Neuronal stem cell (in vitro differentiated cells): ENCODE results near the gene CCDC194.

Experiments
- DNase-seq: peaks from one replicate; pipeline ENCODE4 v3.0.0-alpha.2; 2013; ENCODE audit warnings: low spot score
- H2AFZ ChIP-seq: one replicate; pipeline ENCODE4 v1.6.1; 2013; ENCODE audit warnings: mild to moderate bottlenecking, low read length, inconsistent platforms
- H2AK5ac ChIP-seq: 2 replicates; pipeline ENCODE4 v1.6.1; 2013; ENCODE audit warnings: low read depth, mild to moderate bottlenecking, inconsistent platforms, low read length, moderate library complexity, mixed read lengths
- H2BK120ac ChIP-seq: 2 replicates; pipeline ENCODE4 v1.6.1; 2013; ENCODE audit warnings: low read depth, mild to moderate bottlenecking, inconsistent platforms, low read length, moderate library complexity, mixed read lengths
- H2BK12ac ChIP-seq: one replicate; pipeline ENCODE4 v1.6.1; 2013; ENCODE audit warnings: low read length, inconsistent platforms
- H2BK15ac ChIP-seq: 2 replicates; pipeline ENCODE4 v1.6.1; 2013; ENCODE audit warnings: mild to moderate bottlenecking, low read length, inconsistent platforms, mixed read lengths
- H2BK5ac ChIP-seq: one replicate; pipeline ENCODE4 v1.6.1; 2013; ENCODE audit warnings: inconsistent platforms, mild to moderate bottlenecking, low read length, moderate library complexity
- H3K14ac ChIP-seq: one replicate; pipeline ENCODE4 v1.6.1; 2013; ENCODE audit warnings: low read length, inconsistent platforms
- H3K18ac ChIP-seq: 2 replicates; pipeline ENCODE4 v1.6.1; 2013; ENCODE audit warnings: low read length, inconsistent platforms
- H3K23ac ChIP-seq: 2 replicates; pipeline ENCODE4 v1.6.1; 2013; ENCODE audit warnings: low read depth, mild to moderate bottlenecking, mixed read lengths, low read length, inconsistent platforms; ENCODE audit not compliant: poor library complexity
- H3K27ac ChIP-seq: replicated peaks from 3 replicates; pipeline ENCODE4 v1.5.1; 2013; ENCODE audit warnings: low read length, inconsistent platforms
- H3K27me3 ChIP-seq, 3 experiments: 2 replicates each; pipeline ENCODE4 v1.6.1; 2013; ENCODE audit warnings: low read length in 3 of 3, mild to moderate bottlenecking in 2 of 3, inconsistent platforms in 1 of 3, low read depth in 1 of 3, mixed read lengths in 1 of 3, moderate library complexity in 1 of 3; ENCODE audit not compliant: control insufficient read depth in 3 of 3, insufficient read depth in 3 of 3
- H3K36me3 ChIP-seq, 2 donors: replicated peaks in 1 of 2; 2 replicates each; pipeline ENCODE4 v1.6.1; 2013; ENCODE audit warnings: low read length in 2 of 2; ENCODE audit not compliant: control insufficient read depth in 2 of 2, insufficient read depth in 2 of 2
- H3K4ac ChIP-seq: 2 replicates; pipeline ENCODE4 v1.6.1; 2013; ENCODE audit warnings: inconsistent platforms, mild to moderate bottlenecking, low read length, moderate library complexity
- H3K4me1 ChIP-seq, 2 donors: 1 replicate in 1 of 2; 2 replicates in 1 of 2; pipeline ENCODE4 v1.6.1; 2013; ENCODE audit warnings: low read length in 2 of 2, low read depth in 1 of 2; ENCODE audit not compliant: control insufficient read depth in 2 of 2, insufficient read depth in 1 of 2
- H3K4me2 ChIP-seq: one replicate; pipeline ENCODE4 v1.6.1; 2013; ENCODE audit warnings: mild to moderate bottlenecking, low read length, inconsistent platforms; ENCODE audit not compliant: insufficient read depth, poor library complexity, severe bottlenecking
- H3K4me3 ChIP-seq, 2 donors: 2 replicates each; pipeline ENCODE4 v1.5.1; 2013; ENCODE audit warnings: low read length in 2 of 2, mild to moderate bottlenecking in 2 of 2, inconsistent platforms in 1 of 2, moderate library complexity in 1 of 2
- H3K79me1 ChIP-seq: one replicate; pipeline ENCODE4 v1.6.1; 2013; ENCODE audit warnings: low read depth, mild to moderate bottlenecking, inconsistent platforms, low read length, moderate library complexity
- H3K9ac ChIP-seq: one replicate; pipeline ENCODE4 v1.6.1; 2013; ENCODE audit warnings: mild to moderate bottlenecking, low read depth, low read length, inconsistent platforms; ENCODE audit not compliant: poor library complexity
- H3K9me3 ChIP-seq, 2 donors: replicated peaks in 1 of 2; 2 replicates each; pipeline versions ENCODE3 to v1.6.1; 2013; ENCODE audit warnings: low read length in 2 of 2, mild to moderate bottlenecking in 2 of 2, inconsistent platforms in 1 of 2, low read depth in 1 of 2, mixed read lengths in 1 of 2, moderate library complexity in 1 of 2; ENCODE audit not compliant: control insufficient read depth in 2 of 2, insufficient read depth in 1 of 2
- H4K8ac ChIP-seq: one replicate; pipeline ENCODE4 v1.6.1; 2013; ENCODE audit warnings: low read depth, mild to moderate bottlenecking, inconsistent platforms, low read length, moderate library complexity
- H4K91ac ChIP-seq: one replicate; pipeline ENCODE4 v1.6.1; 2013; ENCODE audit warnings: low read length, low read depth, mild to moderate bottlenecking, inconsistent platforms; ENCODE audit not compliant: poor library complexity
- WGBS, 2 donors: extraction: QIAGEN DNeasy Blood & Tissue Kit; methylation state at CpG; one replicate each; pipeline ENCODE4 v1.1.7; 2013; ENCODE audit warnings: missing lambda C conversion rate in 2 of 2, mixed read lengths in 1 of 2; ENCODE audit not compliant: insufficient read length in 2 of 2, insufficient replicate concordance in 1 of 2; ENCODE audit errors: extremely low coverage in 2 of 2; 5-methylcytosine and 5-hydroxymethylcytosine counted together

Gene CCDC194

DNA sequence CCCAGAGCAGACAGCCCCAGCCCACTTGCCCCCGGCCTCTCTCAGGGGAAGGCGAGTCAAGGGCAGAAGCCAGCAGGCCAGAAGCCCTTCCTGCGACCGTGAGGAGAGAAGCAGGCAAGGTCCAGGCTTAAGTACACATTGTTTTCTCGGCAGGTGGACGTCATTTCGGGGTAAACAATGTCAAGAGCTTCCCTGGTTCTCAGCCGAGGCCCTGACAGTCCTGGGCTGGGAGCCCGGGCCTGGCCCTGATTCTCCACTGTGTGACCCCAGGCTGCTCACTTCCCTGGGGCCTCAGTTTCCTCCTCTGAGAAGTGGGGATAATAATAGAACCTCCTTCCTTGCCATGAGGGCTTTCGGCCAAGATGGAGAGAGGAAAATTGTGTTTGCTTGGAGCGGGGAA lies 36.3 kb downstream of the CCDC194 start:
- H3K79me1 ChIP-seq, result no peaks in the 10 kb centered on the region
- H2AK5ac ChIP-seq, result peak overlapping the region; percentile 79
- H3K27me3 ChIP-seq, result no peaks in the 10 kb centered on the region
- H4K91ac ChIP-seq, result no peak overlapping the region
- no peak overlapping the region for H3K14ac ChIP-seq
- H2BK5ac ChIP-seq, result no peak overlapping the region
- H4K8ac ChIP-seq, result no peak overlapping the region
- DNase-seq, result no peak
- no peak overlapping the region for H2AFZ ChIP-seq
- no peak overlapping the region for H3K23ac ChIP-seq
- H2BK120ac ChIP-seq, result no peak overlapping the region
- H3K4me3 ChIP-seq, result no peak overlapping the region
- H3K36me3 ChIP-seq, result no peaks in the 10 kb centered on the region
- no peak overlapping the region for H2BK15ac ChIP-seq
- H3K9ac ChIP-seq, result no peak overlapping the region
- no peak overlapping the region for H3K27ac ChIP-seq
- H3K4me1 ChIP-seq, result no peaks in the 10 kb centered on the region
- no peaks in the 10 kb centered on the region for H3K9me3 ChIP-seq
- H3K18ac ChIP-seq, result peak overlapping the region; percentile 80
- H3K4ac ChIP-seq, result peak overlapping the region; percentile 89
- H3K4me2 ChIP-seq, result no peak overlapping the region
- WGBS, 2 donors, result no CpG with 5 or more reads among the region's 11 CpGs
- H2BK12ac ChIP-seq, result no peak overlapping the region

DNA sequence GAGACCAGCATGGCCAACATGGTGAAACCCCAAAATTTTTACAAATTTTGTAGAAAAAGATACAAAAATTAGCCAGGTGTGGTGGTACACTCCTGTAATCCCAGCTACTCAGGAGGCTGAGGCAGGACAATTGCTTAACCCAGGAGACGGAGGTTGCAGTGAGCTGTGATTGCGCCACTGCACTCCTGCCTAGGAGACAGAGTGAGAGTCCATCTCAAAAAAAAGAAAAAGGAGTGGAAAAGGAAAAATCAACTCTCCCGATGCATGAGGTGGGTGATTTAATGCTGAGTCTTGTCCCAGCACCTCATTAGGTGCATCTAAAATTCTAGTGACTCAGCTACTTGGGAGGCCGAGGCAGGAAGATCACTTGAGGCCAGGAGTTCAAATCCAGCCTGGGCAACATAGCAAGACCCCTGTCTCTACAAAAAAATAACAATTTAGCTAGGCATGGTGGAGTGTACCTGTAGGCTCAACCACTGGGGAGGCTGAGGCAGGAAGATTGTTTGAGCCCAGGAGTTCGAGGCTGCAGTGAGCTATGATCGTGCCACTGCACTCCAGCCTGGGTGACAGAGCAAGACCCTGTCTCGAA lies 36.8 kb downstream of the CCDC194 start:
- no peaks in the 10 kb centered on the region for H3K9me3 ChIP-seq
- no peak overlapping the region for H3K23ac ChIP-seq
- no peaks in the 10 kb centered on the region for H3K4me1 ChIP-seq
- no peak overlapping the region for H3K4me3 ChIP-seq
- no peak overlapping the region for H3K27ac ChIP-seq
- H3K79me1 ChIP-seq, result no peaks in the 10 kb centered on the region
- no peak overlapping the region for H3K9ac ChIP-seq
- no peak overlapping the region for H4K8ac ChIP-seq
- H3K14ac ChIP-seq, result no peak overlapping the region
- H3K18ac ChIP-seq, result no peak overlapping the region
- H3K4me2 ChIP-seq, result no peak overlapping the region
- H2BK12ac ChIP-seq, result no peak overlapping the region
- H2BK120ac ChIP-seq, result no peak overlapping the region
- H3K27me3 ChIP-seq, result no peaks in the 10 kb centered on the region
- no peak for DNase-seq
- no peak overlapping the region for H2AK5ac ChIP-seq
- H2AFZ ChIP-seq, result no peak overlapping the region
- WGBS, 2 donors, result no CpG with 5 or more reads among the region's 7 CpGs
- no peak overlapping the region for H4K91ac ChIP-seq
- H2BK5ac ChIP-seq, result no peak overlapping the region
- H2BK15ac ChIP-seq, result no peak overlapping the region
- no peaks in the 10 kb centered on the region for H3K36me3 ChIP-seq
- H3K4ac ChIP-seq, result no peak overlapping the region

DNA sequence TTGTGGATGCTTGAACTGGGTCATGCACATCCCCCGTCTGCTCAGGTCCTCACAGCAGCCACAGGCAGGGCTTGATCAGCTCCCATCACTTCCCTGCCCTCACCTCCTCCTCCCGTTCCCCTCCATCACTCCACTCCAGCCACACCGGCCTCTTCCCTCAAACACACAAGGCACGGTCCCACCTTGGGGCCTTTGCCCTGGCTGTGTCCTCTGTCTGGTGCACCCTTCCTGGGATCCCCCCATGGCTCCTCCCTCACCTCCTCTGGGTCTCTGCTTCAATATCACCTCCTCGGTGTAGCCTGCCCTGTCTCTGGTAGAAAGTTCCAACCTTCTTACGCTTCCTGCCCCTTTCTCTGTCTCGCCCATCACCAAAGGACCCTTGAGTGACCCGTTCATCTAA lies 40.6 kb downstream of the CCDC194 start:
- Histone ChIP-seq H2AFZ (peak overlapping the region; percentile 78), H3K4me2 (no peak overlapping the region), H3K4me1 (peaks cover 2 to 4% of the 10 kb centered on the region in 2 donors), H2BK12ac (no peak overlapping the region), H4K8ac (no peak overlapping the region), H3K36me3 (no peaks in the 10 kb centered on the region), H2BK15ac (peak overlapping the region; percentile 82), H4K91ac (no peak overlapping the region), H2AK5ac (peak overlapping the region; percentile 76), H3K79me1 (no peaks in the 10 kb centered on the region), H3K27ac (peak overlapping the region; percentile 4), H3K4me3 (no peak overlapping the region), H3K14ac (no peak overlapping the region), H3K23ac (no peak overlapping the region), H2BK5ac (no peak overlapping the region), H3K4ac (no peak overlapping the region), H3K9me3 (no peaks in the 10 kb centered on the region), H2BK120ac (no peak overlapping the region), H3K27me3 (no peaks in the 10 kb centered on the region), H3K18ac (no peak overlapping the region), H3K9ac (no peak overlapping the region)
- WGBS, 2 donors, result no CpG with 5 or more reads among the region's 8 CpGs
- DNase-seq, result no peak

DNA sequence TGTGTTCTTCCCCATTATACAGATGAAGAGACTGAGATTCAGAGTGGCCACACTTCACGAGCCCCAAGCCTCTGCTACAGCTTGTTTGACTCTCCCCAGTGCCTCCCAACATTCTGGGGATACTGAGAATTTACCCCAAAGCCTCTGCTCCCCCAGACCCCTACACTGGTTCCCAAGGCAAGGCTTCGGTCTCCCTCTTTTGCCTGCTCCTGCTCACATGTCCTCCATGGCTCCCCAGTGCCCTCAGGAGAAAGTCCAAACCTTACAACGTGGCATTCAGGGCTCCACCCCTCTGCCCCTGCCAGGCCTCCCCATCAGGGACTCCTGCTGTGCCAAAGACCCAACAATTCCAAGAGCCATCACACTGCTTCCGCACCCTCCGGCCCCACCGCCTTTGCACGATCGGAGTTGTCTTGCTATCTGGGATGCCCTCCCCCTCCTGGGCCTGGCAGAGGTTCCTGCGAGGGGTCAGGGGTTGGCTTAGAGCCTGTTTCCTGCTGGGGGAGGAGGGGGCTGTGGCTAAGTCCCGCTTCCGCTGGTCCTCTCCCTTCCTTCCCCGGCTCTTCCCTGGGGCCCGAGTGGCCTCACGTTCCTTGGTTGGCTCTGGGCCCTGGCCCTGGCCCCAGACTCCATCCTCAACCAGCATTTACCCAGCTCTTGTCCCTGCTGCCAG lies 41.3 kb downstream of the CCDC194 start:
- Histone ChIP-seq H3K79me1 (no peaks in the 10 kb centered on the region), H3K27ac (no peak overlapping the region), H2BK120ac (no peak overlapping the region), H3K18ac (peak overlapping the region; percentile 3), H3K4me2 (no peak overlapping the region), H3K23ac (no peak overlapping the region), H3K36me3 (no peaks in the 10 kb centered on the region), H4K8ac (no peak overlapping the region), H3K9ac (no peak overlapping the region), H3K4me3 (no peak overlapping the region), H2BK15ac (peak overlapping the region; percentile 82), H2AK5ac (peak overlapping the region; percentile 76), H3K4ac (no peak overlapping the region), H3K4me1 (peaks cover 2 to 4% of the 10 kb centered on the region in 2 donors), H2BK5ac (no peak overlapping the region), H4K91ac (no peak overlapping the region), H3K14ac (no peak overlapping the region), H2AFZ (peak overlapping the region; percentile 78), H3K27me3 (no peaks in the 10 kb centered on the region), H3K9me3 (no peaks in the 10 kb centered on the region), H2BK12ac (no peak overlapping the region)
- no peak for DNase-seq
- WGBS, 2 donors, result no CpG with 5 or more reads among the region's 14 CpGs
